MM.1S (cell line): ENCODE data around the gene ZNF491.

Experiments
- CTCF ChIP-seq: fragments of 300-600 bp; sonication (generic); IDR thresholded peaks from 2 replicates; pipeline ENCODE4 v1.5.1; 2016; ENCODE audit warnings: antibody characterized with exemption, low read length, mixed read lengths
- EZH2 ChIP-seq: fragments of 300-600 bp; sonication (generic); optimal IDR thresholded peaks from 2 replicates; pipeline ENCODE3; 2017; ENCODE audit warnings: low read depth, mild to moderate bottlenecking, antibody characterized with exemption, low read length, mixed read lengths
- EZH2phosphoT487 ChIP-seq: fragments of 300-600 bp; sonication (generic); IDR thresholded peaks from 2 replicates; pipeline ENCODE4 v1.6.1; 2018; ENCODE audit warnings: antibody characterized with exemption, low read length

- TF ChIP-seq EZH2 (no peak), EZH2phosphoT487 (no peak), CTCF (no peak)
These were observed 49.9 kb downstream of the ZNF491 start for GRCh38 chr19:11848200-11848593.
